ENCODE data around the gene SDHB. TPM values are rescaled to one million over a fixed set of nuclear protein-coding genes. Genes with fewer than 3 reads are reported as not detected.

Gene SDHB
- total RNA-seq, 2 experiments from 2014 or later: 177 to 179 TPM

- Mint-ChIP-seq H3K36me3 (ENCODE audit: low read depth) (no peaks in the 10 kb centered on the region), H3K27me3 (ENCODE audit: low read depth) (peaks cover 8% of the 10 kb centered on the region), H3K27ac (no peak overlapping the region), H3K4me3 (no peak overlapping the region), H3K4me1 (ENCODE audit: low read depth) (peaks cover 6% of the 10 kb centered on the region), H3K9me3 (no peaks in the 10 kb centered on the region)
- intact Hi-C loops (cut with micrococcal nuclease): no loop called here
- CTCF ChIA-PET: no interaction called here
- DNase-seq: no peak
Measured at GRCh38 chr1:16975838-16976237, 78.0 kb downstream of the SDHB start.

- H3K27ac Mint-ChIP-seq: no peak overlapping the region
- no peaks in the 10 kb centered on the region for H3K9me3 Mint-ChIP-seq
- CTCF ChIA-PET: no interaction called here
- no peaks in the 10 kb centered on the region for H3K36me3 Mint-ChIP-seq (ENCODE audit: low read depth)
- peaks cover 3% of the 10 kb centered on the region for H3K4me1 Mint-ChIP-seq (ENCODE audit: low read depth)
- H3K4me3 Mint-ChIP-seq: no peak overlapping the region
- H3K27me3 Mint-ChIP-seq (ENCODE audit: low read depth): peaks cover 6% of the 10 kb centered on the region
- no peak for DNase-seq
- intact Hi-C loops (cut with micrococcal nuclease): no loop called here
Measured at GRCh38 chr1:16975211-16975610, 78.6 kb downstream of the SDHB start.

GRCh38 chr1:16973215-16973614, 80.6 kb downstream of the SDHB start:
- Mint-ChIP-seq H3K36me3 (ENCODE audit: low read depth) (no peaks in the 10 kb centered on the region), H3K27ac (no peak overlapping the region), H3K27me3 (ENCODE audit: low read depth) (no peaks in the 10 kb centered on the region), H3K4me3 (no peak overlapping the region), H3K9me3 (no peaks in the 10 kb centered on the region), H3K4me1 (ENCODE audit: low read depth) (no peaks in the 10 kb centered on the region)
- CTCF ChIA-PET: interaction anchor here (0.7 kb wide), 1 partner anchor 22 kb away, joined by 3 read pairs; no protein-coding TSS in a partner anchor
- intact Hi-C loops (cut with micrococcal nuclease): no loop called here
- no peak for DNase-seq

GRCh38 chr1:16972189-16972895, 81.5 kb downstream of the SDHB start:
- Mint-ChIP-seq H3K4me3 (no peak overlapping the region), H3K27ac (no peak overlapping the region), H3K4me1 (ENCODE audit: low read depth) (no peaks in the 10 kb centered on the region), H3K27me3 (ENCODE audit: low read depth) (no peaks in the 10 kb centered on the region), H3K36me3 (ENCODE audit: low read depth) (no peaks in the 10 kb centered on the region), H3K9me3 (no peaks in the 10 kb centered on the region)
- intact Hi-C loops (cut with micrococcal nuclease): no loop called here
- no peak for DNase-seq
- CTCF ChIA-PET: interaction anchor here (0.7 kb wide), 1 partner anchor 21 kb away, joined by 3 read pairs; no protein-coding TSS in a partner anchor

- intact Hi-C loops (cut with micrococcal nuclease): no loop called here
Measured at GRCh38 chr1:16971341-16972188, 82.3 kb downstream of the SDHB start.

GRCh38 chr1:16970132-16970910, 83.5 kb downstream of the SDHB start:
- no peak overlapping the region for H3K4me3 Mint-ChIP-seq
- intact Hi-C loops (cut with micrococcal nuclease): no loop called here
- CTCF ChIA-PET: interaction anchor here (0.5 to 1.1 kb wide), 2 partner anchors 10 to 76 kb away, joined by 4 read pairs; no protein-coding TSS in a partner anchor
- no peaks in the 10 kb centered on the region for H3K27me3 Mint-ChIP-seq (ENCODE audit: low read depth)
- no peak for DNase-seq
- no peaks in the 10 kb centered on the region for H3K4me1 Mint-ChIP-seq (ENCODE audit: low read depth)
- H3K9me3 Mint-ChIP-seq: no peaks in the 10 kb centered on the region
- peaks cover 1% of the 10 kb centered on the region for H3K36me3 Mint-ChIP-seq (ENCODE audit: low read depth)
- H3K27ac Mint-ChIP-seq: no peak overlapping the region

More at GRCh38 chr1:16971341-16972188, 82.3 kb downstream of the SDHB start:
- no peaks in the 10 kb centered on the region for H3K9me3 Mint-ChIP-seq
- no peak overlapping the region for H3K27ac Mint-ChIP-seq
- H3K36me3 Mint-ChIP-seq (ENCODE audit: low read depth): peaks cover 1% of the 10 kb centered on the region
- DNase-seq: no peak
- H3K4me3 Mint-ChIP-seq: no peak overlapping the region
- H3K27me3 Mint-ChIP-seq (ENCODE audit: low read depth): no peaks in the 10 kb centered on the region
- CTCF ChIA-PET: interaction anchor here (1.1 kb wide), 1 partner anchor 11 kb away, joined by 4 read pairs; no protein-coding TSS in a partner anchor
- no peaks in the 10 kb centered on the region for H3K4me1 Mint-ChIP-seq (ENCODE audit: low read depth)

DNA sequence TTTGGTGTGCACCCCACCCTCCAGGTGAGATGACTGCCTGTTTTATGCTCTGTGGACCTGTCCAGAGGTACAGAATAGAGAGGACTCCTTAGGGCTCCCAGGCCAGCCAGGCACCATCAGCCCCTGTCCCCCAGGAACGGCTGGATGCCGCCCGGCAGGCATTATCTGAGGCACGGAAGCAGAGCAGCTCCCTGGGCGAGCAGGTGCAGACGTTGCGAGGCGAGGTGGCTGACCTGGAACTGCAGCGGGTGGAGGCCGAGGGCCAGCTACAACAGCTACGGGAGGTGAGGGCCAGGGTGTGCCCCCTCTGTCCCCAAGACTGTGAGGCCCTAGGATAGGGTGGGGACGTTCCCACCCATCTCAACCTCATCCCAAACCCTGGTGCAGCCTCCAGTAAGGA, 84.2 kb downstream of the SDHB start:
- Mint-ChIP-seq H3K27me3 (ENCODE audit: low read depth) (no peaks in the 10 kb centered on the region), H3K4me3 (no peak overlapping the region), H3K9me3 (no peaks in the 10 kb centered on the region), H3K36me3 (ENCODE audit: low read depth) (peaks cover 1% of the 10 kb centered on the region), H3K4me1 (ENCODE audit: low read depth) (no peaks in the 10 kb centered on the region), H3K27ac (no peak overlapping the region)
- intact Hi-C loops (cut with micrococcal nuclease): loop anchor here (10.0 kb wide), 1 partner anchor 265 kb away; no protein-coding TSS in a partner anchor
- CTCF ChIA-PET: interaction anchor here (0.5 kb wide), 1 partner anchor 76 kb away, joined by 4 read pairs; no protein-coding TSS in a partner anchor
- DNase-seq: no peak

DNA sequence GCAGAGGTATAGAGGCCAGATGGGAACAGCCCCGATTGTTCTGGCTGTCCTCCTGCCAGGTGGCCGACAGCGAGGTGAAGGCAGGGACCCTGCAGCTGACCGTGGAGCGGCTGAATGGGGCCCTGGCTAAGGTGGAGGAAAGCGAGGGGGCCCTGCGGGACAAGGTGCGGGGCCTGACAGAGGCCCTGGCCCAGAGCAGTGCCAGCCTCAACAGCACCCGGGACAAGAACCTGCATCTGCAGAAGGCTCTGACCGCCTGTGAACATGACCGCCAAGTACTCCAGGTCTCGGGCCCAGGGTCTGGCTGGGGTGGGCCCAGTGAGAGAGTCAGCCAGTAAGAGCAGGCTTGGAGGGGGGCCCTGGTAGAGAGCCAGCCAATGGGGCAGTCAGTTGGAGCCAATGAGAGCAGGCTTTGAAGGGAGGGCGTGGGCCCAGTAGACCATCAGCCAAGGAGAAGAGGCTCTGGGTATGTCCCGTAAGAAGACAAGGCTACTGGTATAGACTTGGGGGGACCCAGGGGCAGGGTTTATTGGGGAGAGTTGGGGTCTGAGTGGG, 84.7 kb downstream of the SDHB start:
- Mint-ChIP-seq H3K4me1 (ENCODE audit: low read depth) (no peaks in the 10 kb centered on the region), H3K9me3 (no peaks in the 10 kb centered on the region), H3K27me3 (ENCODE audit: low read depth) (no peaks in the 10 kb centered on the region), H3K4me3 (no peak overlapping the region), H3K27ac (no peak overlapping the region), H3K36me3 (ENCODE audit: low read depth) (peaks cover 1% of the 10 kb centered on the region)
- DNase-seq: no peak
- CTCF ChIA-PET: interaction anchor here (0.8 kb wide), 1 partner anchor 9 kb away, joined by 7 read pairs; no protein-coding TSS in a partner anchor
- intact Hi-C loops (cut with micrococcal nuclease): loop anchor here (10.0 kb wide), 1 partner anchor 266 kb away; no protein-coding TSS in a partner anchor

Other genes with a start within 250 kb of the SDHB start
- 1,000 to 10,000 TPM; 1,341 to 1,386 TPM for gene RNU1-2, start 158.1 kb downstream of the SDHB start, total RNA-seq
- 10 to 100 TPM; 15.5 to 15.7 TPM for gene CROCC, start 132.1 kb downstream of the SDHB start, total RNA-seq
- gene MFAP2, start 73.4 kb downstream of the SDHB start, total RNA-seq: not detected
- 10 to 100 TPM; 23.6 to 25.0 TPM for gene ATP13A2, start 42.1 kb downstream of the SDHB start, total RNA-seq
- gene PADI2, start 65.4 kb upstream of the SDHB start, total RNA-seq: not detected
- not detected for gene PADI1, start 151.1 kb upstream of the SDHB start, total RNA-seq
- not detected for gene PADI3, start 195.1 kb upstream of the SDHB start, total RNA-seq

Data from activated naive CD4-positive, alpha-beta T cell treated with anti-CD3 and anti-CD28 coated beads for 36 hours (primary cell).